Endothelial cell (in vitro differentiated cells): Measurements from ENCODE around the gene DYNC1LI2. TPM values are rescaled to one million over a fixed set of nuclear protein-coding genes. Genes with fewer than 3 reads are reported as not detected.

ENCODE experiments used
- DNase-seq: peaks from one replicate; pipeline ENCODE4 v3.0.0; 2021; ENCODE audit warnings: low spot score
- H3K27ac Mint-ChIP-seq: one replicate; pipeline ENCODE4 v1.8.0; 2021; ENCODE audit warnings: mixed read lengths, inconsistent platforms; ENCODE audit not compliant: unreplicated experiment
- H3K27me3 Mint-ChIP-seq: one replicate; pipeline ENCODE4 v1.8.0; 2021; ENCODE audit warnings: mild to moderate bottlenecking, moderate library complexity, mixed read lengths, inconsistent platforms; ENCODE audit not compliant: unreplicated experiment
- H3K36me3 Mint-ChIP-seq: one replicate; pipeline ENCODE4 v1.8.0; 2021; ENCODE audit warnings: mild to moderate bottlenecking, low read depth, mixed read lengths, inconsistent platforms; ENCODE audit not compliant: unreplicated experiment
- H3K4me1 Mint-ChIP-seq: one replicate; pipeline ENCODE4 v1.8.0; 2021; ENCODE audit warnings: mild to moderate bottlenecking, mixed read lengths, inconsistent platforms; ENCODE audit not compliant: unreplicated experiment
- H3K4me3 Mint-ChIP-seq: one replicate; pipeline ENCODE4 v1.8.0; 2021; ENCODE audit warnings: mild to moderate bottlenecking, mixed read lengths, inconsistent platforms; ENCODE audit not compliant: unreplicated experiment
- H3K9me3 Mint-ChIP-seq: one replicate; pipeline ENCODE4 v1.8.0; 2021; ENCODE audit warnings: mixed read lengths, inconsistent platforms; ENCODE audit not compliant: unreplicated experiment
- total RNA-seq: library from RNA; stranded (reverse); fragmentation: NEBNext Ultra II Directional; extraction: Animal tissue kit (Norgen Biotek cat#: 25700); gene quantifications from one replicate; pipeline ENCODE4 v1.2.1, GENCODE V29; 2021; ENCODE audit not compliant: unreplicated experiment
- TF ChIP-seq, protein P1 (sequence below): fragments of 200-600 bp; sonication (generic); IDR thresholded peaks from one replicate; pipeline ENCODE4 v1.5.0; 2021; ENCODE audit warnings: antibody characterized with exemption; ENCODE audit not compliant: unreplicated experiment

DYNC1LI2 gene
- total RNA-seq, 1 donor from 2014 or later, result 138 TPM

DNA sequence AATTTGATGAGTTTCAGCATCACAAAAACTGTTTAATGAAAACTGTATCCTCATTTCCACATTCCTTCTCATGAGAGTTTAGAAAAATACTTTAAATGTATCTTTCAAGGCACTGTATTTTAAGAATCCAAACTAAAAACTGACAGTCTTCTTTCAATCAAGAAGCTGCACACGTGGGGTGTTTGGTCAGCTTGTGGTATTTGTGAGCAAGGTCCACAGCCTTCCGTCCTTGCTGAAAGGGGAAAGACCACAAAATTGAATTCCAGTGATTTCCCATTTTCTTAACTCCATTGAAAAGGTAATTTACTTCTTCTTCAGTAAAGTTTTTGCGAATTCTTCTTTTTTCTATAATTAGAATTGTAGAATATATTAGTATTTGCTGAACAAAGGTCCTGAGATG, 3.4 kb upstream of the DYNC1LI2 start:
- H3K4me1 Mint-ChIP-seq, result peaks cover 14% of the 10 kb centered on the region
- H3K9me3 Mint-ChIP-seq, result no peaks in the 10 kb centered on the region
- no peak overlapping the region for H3K27ac Mint-ChIP-seq
- H3K27me3 Mint-ChIP-seq, result peaks cover 4% of the 10 kb centered on the region
- peaks cover 4% of the 10 kb centered on the region for H3K36me3 Mint-ChIP-seq
- TF ChIP-seq, protein P1, sequence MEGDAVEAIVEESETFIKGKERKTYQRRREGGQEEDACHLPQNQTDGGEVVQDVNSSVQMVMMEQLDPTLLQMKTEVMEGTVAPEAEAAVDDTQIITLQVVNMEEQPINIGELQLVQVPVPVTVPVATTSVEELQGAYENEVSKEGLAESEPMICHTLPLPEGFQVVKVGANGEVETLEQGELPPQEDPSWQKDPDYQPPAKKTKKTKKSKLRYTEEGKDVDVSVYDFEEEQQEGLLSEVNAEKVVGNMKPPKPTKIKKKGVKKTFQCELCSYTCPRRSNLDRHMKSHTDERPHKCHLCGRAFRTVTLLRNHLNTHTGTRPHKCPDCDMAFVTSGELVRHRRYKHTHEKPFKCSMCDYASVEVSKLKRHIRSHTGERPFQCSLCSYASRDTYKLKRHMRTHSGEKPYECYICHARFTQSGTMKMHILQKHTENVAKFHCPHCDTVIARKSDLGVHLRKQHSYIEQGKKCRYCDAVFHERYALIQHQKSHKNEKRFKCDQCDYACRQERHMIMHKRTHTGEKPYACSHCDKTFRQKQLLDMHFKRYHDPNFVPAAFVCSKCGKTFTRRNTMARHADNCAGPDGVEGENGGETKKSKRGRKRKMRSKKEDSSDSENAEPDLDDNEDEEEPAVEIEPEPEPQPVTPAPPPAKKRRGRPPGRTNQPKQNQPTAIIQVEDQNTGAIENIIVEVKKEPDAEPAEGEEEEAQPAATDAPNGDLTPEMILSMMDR, result no peak
- no peak for DNase-seq
- no peak overlapping the region for H3K4me3 Mint-ChIP-seq

DNA sequence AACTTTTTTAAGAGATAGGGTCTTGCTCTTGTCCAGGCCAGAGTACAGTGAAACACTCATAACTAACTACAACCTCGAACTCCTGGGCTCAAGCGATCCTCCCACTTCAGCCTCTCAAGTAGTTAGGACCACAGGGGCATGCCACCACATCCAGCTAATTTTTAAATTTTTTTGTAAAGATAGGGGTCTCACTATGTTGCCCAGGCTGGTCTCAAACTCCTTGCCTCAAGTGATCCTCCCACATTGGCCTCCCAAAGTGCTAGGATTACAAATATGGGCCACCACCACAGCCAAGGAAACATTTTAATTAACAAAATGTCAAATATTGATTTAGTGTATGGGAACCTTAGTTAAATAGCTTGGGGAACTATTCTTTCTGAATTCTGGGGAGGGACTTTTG, 2.8 kb upstream of the DYNC1LI2 start:
- Mint-ChIP-seq H3K9me3 (no peaks in the 10 kb centered on the region), H3K4me1 (peaks cover 18% of the 10 kb centered on the region), H3K27ac (no peak overlapping the region), H3K36me3 (peaks cover 4% of the 10 kb centered on the region), H3K4me3 (no peak overlapping the region), H3K27me3 (peaks cover 4% of the 10 kb centered on the region)
- DNase-seq, result no peak
- TF ChIP-seq, protein P1, result no peak

DNA sequence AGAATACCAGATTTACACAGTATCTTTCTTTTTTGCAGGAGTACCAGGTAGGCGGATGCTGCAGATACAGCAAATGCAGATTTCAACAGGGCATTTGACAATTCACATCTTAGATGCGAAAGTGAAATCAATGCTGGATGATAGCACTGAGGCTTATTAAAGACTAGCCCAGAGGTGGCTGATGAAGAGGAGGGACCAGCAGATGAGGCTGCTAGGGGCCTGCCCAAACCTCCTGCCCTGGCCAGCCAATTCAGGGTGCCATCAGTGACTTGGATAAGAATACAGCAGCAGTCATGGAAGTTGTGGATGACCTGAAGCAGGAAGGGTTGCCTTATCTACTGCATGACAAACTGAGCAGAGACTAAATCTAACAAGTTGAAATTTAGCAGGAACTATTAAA, 1.5 kb upstream of the DYNC1LI2 start:
- Mint-ChIP-seq H3K27me3 (peaks cover 4% of the 10 kb centered on the region), H3K36me3 (peaks cover 12% of the 10 kb centered on the region), H3K27ac (no peak overlapping the region), H3K4me3 (no peak overlapping the region), H3K4me1 (peaks cover 18% of the 10 kb centered on the region), H3K9me3 (no peaks in the 10 kb centered on the region)
- TF ChIP-seq, protein P1, result no peak
- no peak for DNase-seq

DNA sequence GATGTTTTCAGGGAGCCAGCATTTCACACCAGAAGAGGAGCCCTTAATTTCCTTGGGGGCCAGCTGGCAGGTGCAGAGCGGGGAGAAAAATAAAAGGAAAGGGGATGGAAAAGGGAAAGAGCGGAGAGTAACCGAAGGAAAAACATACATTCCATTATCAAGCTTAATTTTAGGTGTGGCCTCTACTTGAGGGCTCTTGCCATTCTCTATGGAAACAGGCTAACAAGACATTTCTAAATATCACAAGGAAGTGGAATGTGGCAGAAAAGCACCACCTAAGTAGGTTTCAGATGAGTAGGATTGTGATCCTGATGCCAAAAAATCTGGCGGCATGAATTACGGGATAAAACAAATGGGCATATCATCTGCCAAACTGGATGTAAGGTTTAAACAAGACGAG, 970 bp upstream of the DYNC1LI2 start:
- Mint-ChIP-seq H3K36me3 (peaks cover 12% of the 10 kb centered on the region), H3K27me3 (peaks cover 4% of the 10 kb centered on the region), H3K4me1 (peaks cover 18% of the 10 kb centered on the region), H3K9me3 (no peaks in the 10 kb centered on the region), H3K27ac (peak overlapping the region; percentile 81), H3K4me3 (peak overlapping the region; percentile 87)
- no peak for DNase-seq
- TF ChIP-seq, protein P1, result no peak

DNA sequence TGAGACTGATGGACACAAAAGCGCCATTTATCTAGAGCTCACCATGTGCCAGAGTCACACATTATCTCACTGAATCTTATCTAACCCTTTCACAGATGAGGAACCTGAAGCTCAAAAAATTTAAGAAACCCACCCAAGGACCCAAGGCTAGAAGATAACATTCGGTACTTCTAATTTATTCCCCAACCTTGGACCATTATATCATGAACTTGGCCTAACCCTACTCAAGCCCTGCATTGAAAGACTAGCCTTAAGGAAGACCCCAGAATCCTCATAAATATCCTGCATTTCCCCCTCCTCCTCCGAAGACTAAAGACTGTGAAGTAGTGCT, 548 bp upstream of the DYNC1LI2 start:
- peaks cover 12% of the 10 kb centered on the region for H3K36me3 Mint-ChIP-seq
- H3K27ac Mint-ChIP-seq, result peak overlapping the region; percentile 81
- H3K27me3 Mint-ChIP-seq, result peaks cover 4% of the 10 kb centered on the region
- H3K9me3 Mint-ChIP-seq, result no peaks in the 10 kb centered on the region
- peaks cover 18% of the 10 kb centered on the region for H3K4me1 Mint-ChIP-seq
- TF ChIP-seq, protein P1, result no peak
- no peak for DNase-seq
- H3K4me3 Mint-ChIP-seq, result peak overlapping the region; percentile 87
